HUDEP-2 (cell line): ENCODE results near the gene GATA1.

Experiments
- DNase-seq, 76 experiments: peaks; one replicate each; lab custom pipeline; 2025; ENCODE audit not compliant: unreplicated experiment in 76 of 76; lab: John Stamatoyannopoulos, UW

The GATA1 gene

DNA sequence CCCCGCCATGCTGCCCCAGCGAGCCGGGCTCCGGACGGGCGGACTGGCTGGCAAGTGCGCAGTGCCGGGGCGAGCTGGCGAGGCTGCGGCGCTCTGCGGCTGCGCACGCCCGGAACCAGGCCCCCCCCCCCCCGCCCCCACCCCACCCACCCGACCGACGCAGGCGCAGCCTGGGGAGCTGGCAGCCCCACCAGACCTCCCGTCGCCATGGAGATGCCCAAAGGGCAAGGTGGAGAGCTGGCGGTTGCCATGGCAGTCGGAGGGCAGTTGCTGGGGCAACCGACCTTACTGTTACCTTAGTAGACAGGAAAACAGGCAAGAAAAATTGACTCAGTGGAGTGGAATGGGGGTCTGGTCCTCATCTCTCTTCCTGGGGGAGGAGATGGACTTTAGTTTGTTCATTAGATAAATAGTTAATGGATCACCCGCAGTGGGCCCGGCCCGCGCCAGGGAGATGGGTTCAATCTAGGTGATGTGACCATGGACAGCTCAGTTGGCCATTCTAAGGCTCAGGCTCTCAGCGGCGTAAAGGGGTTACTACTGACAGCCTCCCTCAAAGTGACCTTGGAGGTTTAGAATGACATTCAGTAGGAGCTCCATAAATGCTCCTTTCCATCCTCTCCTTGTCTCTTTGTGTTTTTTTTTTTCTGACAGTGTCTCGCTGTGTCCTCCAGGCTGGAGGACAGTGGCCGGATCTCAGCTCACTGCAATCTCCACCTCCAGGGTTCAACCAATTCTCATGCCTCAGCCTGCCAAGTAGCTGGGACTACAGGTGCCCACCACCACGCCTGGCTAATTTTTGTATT is 49.3 kb downstream of the GATA1 start, which contains the start of gene PCSK1N:
Gene PCSK1N, minus strand, starts transcription at position 87 of the 806 bp plus-strand sequence. Its CDS starts 78 bp downstream, at position 9.
- no peak for DNase-seq

DNA sequence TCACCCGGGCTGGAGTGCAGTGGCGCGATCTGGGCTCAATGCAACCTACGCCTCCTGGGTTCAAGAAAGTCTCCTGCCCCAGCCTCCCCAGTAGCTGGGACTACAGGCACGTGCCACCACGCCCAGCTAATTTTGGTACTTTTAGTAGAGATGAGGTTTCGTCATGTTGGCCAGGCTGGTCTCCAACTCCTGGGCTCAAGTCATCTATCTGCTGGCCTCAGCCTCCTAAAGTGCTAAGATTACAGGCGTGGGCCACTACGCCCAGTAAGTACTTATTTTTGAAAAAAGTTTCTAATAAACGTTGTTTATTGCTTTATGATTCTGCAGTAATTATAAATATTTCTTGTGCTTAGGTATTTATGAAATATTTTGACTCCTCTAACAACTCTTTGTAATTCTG is 53.3 kb downstream of the GATA1 start:
- DNase-seq: no peak
